GM19023 (cell line): Measurements from ENCODE around the gene MIAT.
"Not testable (repeated sequence)": the region's sequence is repeated elsewhere in the genome, so short reads cannot be mapped to it uniquely, and the experiment has no call there.

ENCODE experiments used
- ATAC-seq: cut with Tn5 transposase; IDR thresholded peaks from one replicate; pipeline ENCODE4 v1.9.1; 2021; ENCODE audit warnings: mild to moderate bottlenecking, moderate library complexity; ENCODE audit not compliant: unreplicated experiment

MIAT gene

GRCh38 chr22:26656891-26657851 is at the start of gene MIAT:
TSS of gene MIAT (plus strand) at chr22:26657588.
- peak; percentile 54 for ATAC-seq

DNA sequence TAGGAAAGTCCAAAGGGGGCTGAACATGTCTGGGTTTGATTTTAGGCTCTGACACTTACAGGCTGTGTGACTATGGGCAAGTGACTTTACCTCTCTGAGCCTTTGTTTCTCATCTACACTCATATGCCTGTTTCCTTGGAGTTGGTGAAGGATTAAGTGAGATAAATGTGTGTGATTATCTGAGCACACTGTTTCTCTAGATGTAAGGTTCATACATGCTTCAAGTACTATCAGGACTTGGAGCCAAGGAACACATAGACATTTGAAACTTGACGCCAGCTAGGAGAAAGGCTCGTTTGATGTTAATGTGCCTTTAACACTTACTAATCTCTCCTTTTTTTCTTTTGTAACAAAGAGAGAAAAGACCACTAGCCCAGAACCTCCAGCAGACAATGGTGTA is 49.3 kb upstream of the MIAT start:
- ATAC-seq: no peak

GRCh38 chr22:26609287-26609686 is 48.1 kb upstream of the MIAT start:
- ATAC-seq: no peak

GRCh38 chr22:26610072-26610958 is 47.1 kb upstream of the MIAT start:
- peak; percentile 79 for ATAC-seq

GRCh38 chr22:26610996-26611395 is 46.4 kb upstream of the MIAT start:
- ATAC-seq: no peak

DNA sequence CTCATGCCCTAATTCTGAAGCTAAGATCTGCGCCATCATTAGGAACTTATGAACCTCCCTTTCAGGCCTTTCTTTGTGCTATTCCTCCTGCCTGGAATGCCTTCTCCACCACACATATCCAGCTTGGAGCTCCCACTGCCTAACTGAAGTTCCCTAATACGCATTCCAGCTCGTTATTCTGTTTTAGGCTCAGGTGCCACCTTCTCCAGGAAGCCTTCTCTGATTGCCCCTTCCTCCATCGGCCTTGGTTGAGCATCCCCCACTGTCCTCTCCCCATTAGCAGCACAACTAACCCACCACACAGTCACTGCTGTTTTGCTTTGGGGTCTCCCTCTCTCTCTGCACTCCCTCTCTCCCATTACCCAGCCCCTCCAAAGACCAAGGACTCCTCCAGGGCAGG is 44.7 kb upstream of the MIAT start:
- ATAC-seq: no peak

GRCh38 chr22:26613753-26614152 is 43.6 kb upstream of the MIAT start:
- ATAC-seq: not testable (repeated sequence)

DNA sequence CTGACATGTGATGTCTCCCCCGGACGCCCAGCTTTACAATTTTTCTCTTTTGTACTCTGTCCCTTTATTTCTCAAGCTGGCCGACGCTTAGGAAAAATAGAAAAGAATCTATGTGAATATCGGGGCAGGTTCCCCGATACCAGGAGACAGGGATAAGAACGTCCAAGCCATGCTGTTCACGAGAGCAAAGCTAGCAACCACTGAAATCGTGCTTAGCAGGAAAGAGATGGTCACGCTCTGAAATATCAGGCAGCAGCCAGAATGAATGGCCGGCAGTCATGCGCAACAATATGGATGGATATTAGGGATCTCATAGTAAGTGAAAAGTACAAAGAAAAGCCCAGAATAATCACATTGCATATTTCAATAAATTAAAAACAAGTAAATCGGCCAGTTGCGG is 43.1 kb upstream of the MIAT start:
- ATAC-seq: no peak

DNA sequence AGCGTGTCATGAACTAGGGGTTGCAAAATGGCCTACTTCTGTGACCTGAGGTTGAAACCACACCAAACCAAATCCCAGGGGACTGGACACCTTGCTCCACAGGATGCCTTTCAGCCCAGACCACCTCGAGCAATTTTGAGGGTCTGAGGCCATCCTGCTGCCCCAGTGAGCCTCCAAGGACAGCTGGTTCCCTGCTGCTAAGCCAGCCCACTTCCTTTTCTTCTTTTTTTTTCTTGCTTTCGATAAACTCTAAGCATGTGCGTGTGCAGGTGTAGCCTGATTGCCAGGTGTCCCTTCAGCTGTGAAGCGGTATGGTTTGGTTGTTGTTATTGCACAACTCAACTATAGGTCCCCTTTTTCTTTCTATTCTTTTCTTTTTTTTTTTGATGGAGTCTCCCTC is 42.2 kb upstream of the MIAT start:
- peak; percentile 45 for ATAC-seq

DNA sequence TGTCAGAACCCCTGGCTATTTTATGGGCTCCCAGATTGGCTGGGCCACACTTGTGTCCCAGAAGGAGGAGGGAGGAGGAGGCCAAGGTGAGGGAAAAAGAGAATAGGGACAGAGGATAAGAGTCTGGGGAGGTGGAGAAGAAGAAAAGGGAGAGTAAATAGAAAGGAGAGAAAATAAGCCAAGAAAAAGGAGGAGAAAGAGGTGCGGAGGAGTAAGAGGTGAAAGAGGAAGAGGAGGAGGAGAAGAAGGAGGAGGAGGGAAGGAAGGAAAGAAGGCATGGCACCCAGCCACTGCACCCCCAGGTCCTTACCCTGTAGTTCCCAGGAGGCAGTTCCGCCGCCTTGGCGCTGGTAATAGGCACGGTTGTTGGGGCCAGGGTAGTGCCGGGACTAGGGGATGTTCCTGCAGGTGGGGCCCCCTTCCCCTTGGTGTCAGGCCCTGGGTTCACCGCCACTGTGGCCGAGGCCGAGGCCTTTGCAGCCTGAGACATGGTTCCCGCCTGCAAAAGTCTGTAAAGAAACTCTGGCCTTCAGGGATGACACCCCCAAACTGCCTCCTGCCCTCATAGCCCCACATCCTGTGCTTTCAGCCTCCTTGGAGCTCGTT is 41.5 kb upstream of the MIAT start:
- ATAC-seq: no peak

DNA sequence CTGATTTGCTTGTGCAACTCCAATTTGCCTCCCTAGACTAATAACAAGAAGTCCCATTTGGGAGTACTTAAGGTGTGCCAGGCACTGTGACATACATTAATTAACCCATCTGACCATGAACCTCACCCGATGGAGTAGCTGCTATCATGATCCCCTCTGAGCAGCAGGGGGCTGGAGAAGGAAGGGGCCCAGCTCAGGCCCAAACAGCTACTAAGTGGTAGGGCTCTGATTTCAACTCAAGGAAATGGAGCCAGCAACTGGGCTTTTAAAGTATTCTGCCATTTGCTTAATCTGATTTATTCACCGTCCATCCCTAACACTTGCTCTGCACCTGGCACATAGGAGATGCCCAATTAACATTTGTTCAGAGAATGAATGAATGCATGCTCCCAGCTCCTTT is 40.7 kb upstream of the MIAT start:
- ATAC-seq: no peak

- no peak for ATAC-seq
Measured at GRCh38 chr22:26617271-26618199, 39.9 kb upstream of the MIAT start, which contains the start of gene CRYBB1. TSS of gene CRYBB1 (minus strand) at chr22:26618027. CDS start at chr22:26616319, 1,708 bp downstream.

GRCh38 chr22:26618455-26618854 is 38.9 kb upstream of the MIAT start:
- no peak for ATAC-seq

GRCh38 chr22:26619510-26619909 is 37.9 kb upstream of the MIAT start:
- no peak for ATAC-seq

DNA sequence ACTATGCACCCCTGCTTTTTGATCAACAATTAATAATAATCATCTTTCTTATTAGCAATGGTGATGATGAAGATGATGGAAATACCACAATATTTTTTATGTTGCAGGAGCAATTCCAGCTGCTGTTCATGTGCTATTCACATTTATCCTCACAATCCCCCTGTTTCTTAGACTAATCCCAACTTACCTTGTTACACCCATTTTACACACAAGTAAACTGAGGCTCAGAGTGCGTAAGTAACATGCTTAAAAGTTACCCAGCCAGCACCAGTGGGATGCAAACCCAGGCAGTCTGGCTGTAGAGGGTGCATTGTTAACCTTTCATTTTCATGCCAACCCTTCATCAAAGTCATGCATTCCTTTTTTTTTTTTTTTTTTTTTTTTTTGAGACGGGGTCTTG is 37.2 kb upstream of the MIAT start:
- ATAC-seq: no peak

DNA sequence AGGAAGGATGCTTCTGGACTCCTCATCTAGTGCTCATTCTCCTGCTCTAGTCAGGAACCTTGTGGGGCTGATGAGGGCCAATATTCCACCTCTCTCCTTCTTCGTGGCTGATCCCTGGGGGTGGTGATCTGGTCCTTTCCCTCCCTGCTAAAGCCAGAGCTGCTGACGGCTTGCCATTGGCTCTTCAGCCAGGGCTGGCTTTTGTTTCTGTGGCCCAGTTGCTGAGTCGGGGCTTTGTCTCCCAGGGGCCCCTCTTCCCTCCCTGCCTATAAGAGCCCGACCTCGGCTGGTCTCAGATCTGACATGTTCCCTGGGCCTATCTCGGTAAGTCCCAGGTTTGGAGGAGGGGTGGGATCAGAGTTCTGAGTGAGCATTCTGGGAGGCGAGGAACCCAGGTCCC is 35.7 kb upstream of the MIAT start, which contains the start of gene CRYBA4:
TSS of gene CRYBA4 (plus strand) at position 301 of the 400 bp plus-strand sequence. CDS start 634 bp downstream, outside the sequence.
- ATAC-seq: no peak

DNA sequence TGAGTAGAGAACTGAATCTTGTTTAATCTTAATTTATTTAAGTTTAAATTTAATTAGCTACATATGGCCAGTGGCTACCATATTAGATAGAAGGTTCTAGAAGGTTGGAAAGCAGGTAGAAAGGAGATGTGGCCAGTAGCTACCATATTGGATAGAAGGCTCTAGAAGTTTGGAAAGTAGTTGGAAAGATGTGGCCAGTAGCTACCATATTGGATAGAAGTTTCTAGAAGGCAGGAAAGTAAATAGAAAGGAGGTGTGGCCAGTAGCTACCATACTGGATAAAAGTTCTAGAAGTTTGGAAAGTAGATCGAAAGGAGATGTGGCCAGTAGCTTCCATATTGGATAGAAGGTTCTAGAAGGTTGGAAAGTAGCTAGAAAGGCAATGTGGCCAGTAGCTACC is 33.4 kb upstream of the MIAT start:
- ATAC-seq: no peak

- ATAC-seq: no peak
Measured at GRCh38 chr22:26624803-26625202, 32.6 kb upstream of the MIAT start.

DNA sequence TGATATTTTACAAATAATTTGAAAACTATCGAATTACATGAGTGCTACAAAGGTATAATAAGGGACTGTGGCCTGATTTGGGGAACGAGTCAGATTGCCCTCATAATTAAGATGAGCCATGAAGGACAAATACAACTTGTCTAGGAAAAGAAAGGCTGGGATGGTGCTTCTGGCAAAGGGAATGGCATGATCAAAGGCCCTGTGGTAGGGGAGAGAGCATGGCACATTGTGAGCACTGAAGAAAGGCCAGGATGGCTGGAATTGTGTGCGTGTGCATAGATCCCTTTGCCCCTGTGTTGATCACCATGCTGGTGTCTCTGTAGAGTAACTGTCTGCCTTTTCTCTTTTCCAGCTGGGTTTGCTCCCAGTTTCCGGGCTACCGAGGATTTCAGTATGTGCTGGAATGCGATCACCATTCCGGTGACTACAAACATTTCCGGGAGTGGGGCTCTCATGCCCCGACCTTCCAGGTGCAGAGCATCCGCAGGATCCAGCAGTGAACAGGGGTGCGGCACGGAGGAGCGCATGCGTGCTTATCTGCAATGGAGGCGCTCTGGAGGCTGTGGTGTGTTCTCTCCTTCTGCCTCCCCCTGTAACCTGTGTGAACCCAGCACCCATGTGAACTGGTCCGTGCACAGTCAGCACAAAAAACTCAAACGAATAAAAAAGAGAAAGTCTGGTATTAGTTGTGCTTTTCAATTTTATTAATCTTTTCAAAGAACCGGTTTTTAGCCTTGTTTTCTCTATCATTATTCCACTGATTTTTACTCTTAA is 27.2 kb upstream of the MIAT start:
- no peak for ATAC-seq
